ENCODE measurements around the gene ZC2HC1B. TPM values are rescaled to one million over a fixed set of nuclear protein-coding genes. Genes with fewer than 3 reads are reported as not detected.

The ZC2HC1B gene
- total and polyA plus RNA-seq, 2 experiments from 2014 or later, result not detected

- H3K4me1 ChIP-seq (ENCODE audit: insufficient read depth), result peaks cover 10% of the 10 kb centered on the region
- H3K4me2 ChIP-seq, result peak overlapping the region; percentile 1
- WGBS (ENCODE audit: low lambda C conversion rate, missing lambda C conversion rate), result 63% methylated on average over 5 of the region's 5 CpGs
- H4K20me1 ChIP-seq (ENCODE audit: insufficient read depth, poor library complexity, severe bottlenecking), result no peaks in the 10 kb centered on the region
- no peaks in the 10 kb centered on the region for H3K9me3 ChIP-seq (ENCODE audit: low read depth)
- no peaks in the 10 kb centered on the region for H3K27me3 ChIP-seq
- no peak overlapping the region for H3K4me3 ChIP-seq
- TF ChIP-seq EZH2phosphoT487 (IDR thresholded peaks at IDR 0.05; ENCODE audit: low read depth, severe bottlenecking, unreplicated experiment) (no peak), EZH2 (IDR thresholded peaks at IDR 0.05; ENCODE audit: borderline replicate concordance) (no peak)
- TF ChIP-seq, protein P1, sequence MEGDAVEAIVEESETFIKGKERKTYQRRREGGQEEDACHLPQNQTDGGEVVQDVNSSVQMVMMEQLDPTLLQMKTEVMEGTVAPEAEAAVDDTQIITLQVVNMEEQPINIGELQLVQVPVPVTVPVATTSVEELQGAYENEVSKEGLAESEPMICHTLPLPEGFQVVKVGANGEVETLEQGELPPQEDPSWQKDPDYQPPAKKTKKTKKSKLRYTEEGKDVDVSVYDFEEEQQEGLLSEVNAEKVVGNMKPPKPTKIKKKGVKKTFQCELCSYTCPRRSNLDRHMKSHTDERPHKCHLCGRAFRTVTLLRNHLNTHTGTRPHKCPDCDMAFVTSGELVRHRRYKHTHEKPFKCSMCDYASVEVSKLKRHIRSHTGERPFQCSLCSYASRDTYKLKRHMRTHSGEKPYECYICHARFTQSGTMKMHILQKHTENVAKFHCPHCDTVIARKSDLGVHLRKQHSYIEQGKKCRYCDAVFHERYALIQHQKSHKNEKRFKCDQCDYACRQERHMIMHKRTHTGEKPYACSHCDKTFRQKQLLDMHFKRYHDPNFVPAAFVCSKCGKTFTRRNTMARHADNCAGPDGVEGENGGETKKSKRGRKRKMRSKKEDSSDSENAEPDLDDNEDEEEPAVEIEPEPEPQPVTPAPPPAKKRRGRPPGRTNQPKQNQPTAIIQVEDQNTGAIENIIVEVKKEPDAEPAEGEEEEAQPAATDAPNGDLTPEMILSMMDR (IDR thresholded peaks at IDR 0.05; ENCODE audit: poor library complexity), result no peak
- DNase-seq (ENCODE audit: low spot score), result no peak
- H3K27ac ChIP-seq, result peak overlapping the region; percentile 25
- H3K9me2 ChIP-seq (replicated peaks; ENCODE audit: insufficient read depth), result no peaks in the 10 kb centered on the region
- no peak overlapping the region for H2AFZ ChIP-seq
- H3K36me3 ChIP-seq (replicated peaks; ENCODE audit: insufficient read depth, low read depth), result no peaks in the 10 kb centered on the region
- no peaks in the 10 kb centered on the region for H3K79me2 ChIP-seq
These were observed 72.7 kb downstream of the ZC2HC1B start for GRCh38 chr6:143936778-143937667.

- DNase-seq (ENCODE audit: low spot score), result no peak
- peak overlapping the region; percentile 20 for H3K27ac ChIP-seq
- WGBS (ENCODE audit: low lambda C conversion rate, missing lambda C conversion rate), result 65% methylated on average over 1 of the region's 1 CpG
- H3K9me3 ChIP-seq (ENCODE audit: low read depth), result no peaks in the 10 kb centered on the region
- no peaks in the 10 kb centered on the region for H3K9me2 ChIP-seq (replicated peaks; ENCODE audit: insufficient read depth)
- H4K20me1 ChIP-seq (ENCODE audit: insufficient read depth, poor library complexity, severe bottlenecking), result no peaks in the 10 kb centered on the region
- H3K4me3 ChIP-seq, result no peak overlapping the region
- no peaks in the 10 kb centered on the region for H3K36me3 ChIP-seq (replicated peaks; ENCODE audit: insufficient read depth, low read depth)
- peak overlapping the region; percentile 1 for H3K4me2 ChIP-seq
- TF ChIP-seq EZH2 (IDR thresholded peaks at IDR 0.05; ENCODE audit: borderline replicate concordance), result no peak
- TF ChIP-seq, protein P1 (IDR thresholded peaks at IDR 0.05; ENCODE audit: poor library complexity), result no peak
- no peak for TF ChIP-seq EZH2phosphoT487 (IDR thresholded peaks at IDR 0.05; ENCODE audit: low read depth, severe bottlenecking, unreplicated experiment)
- no peaks in the 10 kb centered on the region for H3K79me2 ChIP-seq
- H3K4me1 ChIP-seq (ENCODE audit: insufficient read depth), result peaks cover 10% of the 10 kb centered on the region
- H2AFZ ChIP-seq, result no peak overlapping the region
- H3K27me3 ChIP-seq, result no peaks in the 10 kb centered on the region
These were observed 73.3 kb downstream of the ZC2HC1B start for GRCh38 chr6:143937668-143937970.

DNA sequence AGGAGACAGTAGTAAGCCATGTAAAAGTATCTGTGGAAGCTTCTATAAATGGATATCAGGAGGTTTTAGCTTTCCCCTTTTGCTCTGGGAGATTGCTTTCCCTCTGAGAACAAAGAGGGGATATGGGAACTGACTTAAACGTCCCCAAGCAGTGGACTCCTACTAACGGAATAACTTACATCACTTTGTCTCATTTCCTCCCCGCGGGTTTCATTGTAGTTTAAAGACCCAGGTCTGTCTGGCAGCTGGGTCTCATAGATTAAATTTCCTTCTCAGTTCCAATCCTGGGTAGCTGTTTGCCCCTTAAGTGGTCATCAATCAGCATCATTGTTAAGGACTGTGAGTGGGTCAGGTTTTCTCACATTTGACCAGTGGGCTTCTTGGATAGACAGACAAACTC is 75.1 kb downstream of the ZC2HC1B start:
- WGBS (ENCODE audit: low lambda C conversion rate, missing lambda C conversion rate), result 75% methylated on average over 4 of the region's 4 CpGs
- H3K9me2 ChIP-seq (replicated peaks; ENCODE audit: insufficient read depth), result no peaks in the 10 kb centered on the region
- H3K27me3 ChIP-seq, result no peaks in the 10 kb centered on the region
- no peaks in the 10 kb centered on the region for H3K36me3 ChIP-seq (replicated peaks; ENCODE audit: insufficient read depth, low read depth)
- H3K27ac ChIP-seq, result no peak overlapping the region
- peaks cover 10% of the 10 kb centered on the region for H3K4me1 ChIP-seq (ENCODE audit: insufficient read depth)
- H3K9me3 ChIP-seq (ENCODE audit: low read depth), result no peaks in the 10 kb centered on the region
- no peaks in the 10 kb centered on the region for H3K79me2 ChIP-seq
- TF ChIP-seq, protein P1 (IDR thresholded peaks at IDR 0.05; ENCODE audit: poor library complexity), result no peak
- TF ChIP-seq EZH2phosphoT487 (IDR thresholded peaks at IDR 0.05; ENCODE audit: low read depth, severe bottlenecking, unreplicated experiment) (no peak), EZH2 (IDR thresholded peaks at IDR 0.05; ENCODE audit: borderline replicate concordance) (no peak)
- no peak overlapping the region for H2AFZ ChIP-seq
- DNase-seq (ENCODE audit: low spot score), result no peak
- H3K4me2 ChIP-seq, result no peak overlapping the region
- H3K4me3 ChIP-seq, result no peak overlapping the region
- H4K20me1 ChIP-seq (ENCODE audit: insufficient read depth, poor library complexity, severe bottlenecking), result no peaks in the 10 kb centered on the region
